Stimulated activated CD4-positive, alpha-beta T cell treated with anti-CD3 and anti-CD28 coated beads, Interleukin-12 subunit alpha, Interleukin-12 subunit beta, amount 100 ng/mL, for 24 hours (primary cell): ENCODE results near the gene HBM.
"Not testable (repeated sequence)": the region's sequence is repeated elsewhere in the genome, so short reads cannot be mapped to it uniquely, and the experiment has no call there.

ENCODE experiments used
- DNase-seq, 2 experiments: peaks; one replicate each; pipeline ENCODE4 v3.0.0-alpha.2; 2020; ENCODE audit warnings: low read depth in 2 of 2

Gene HBM

GRCh38 chr16:146646-147045 is 19.1 kb upstream of the HBM start:
- no peak for DNase-seq

- no peak for DNase-seq
Observed at GRCh38 chr16:149024-149660, 16.6 kb upstream of the HBM start.

- DNase-seq = no peak
Observed at GRCh38 chr16:152141-153128, 13.3 kb upstream of the HBM start, which contains the start of gene HBZ. TSS of gene HBZ (plus strand) at chr16:152644. CDS start at chr16:152910, 266 bp downstream.

GRCh38 chr16:153129-153521 is 12.7 kb upstream of the HBM start:
- DNase-seq = not testable (repeated sequence)

- DNase-seq = not testable (repeated sequence)
Observed at GRCh38 chr16:153550-154216, 12.1 kb upstream of the HBM start.

DNA sequence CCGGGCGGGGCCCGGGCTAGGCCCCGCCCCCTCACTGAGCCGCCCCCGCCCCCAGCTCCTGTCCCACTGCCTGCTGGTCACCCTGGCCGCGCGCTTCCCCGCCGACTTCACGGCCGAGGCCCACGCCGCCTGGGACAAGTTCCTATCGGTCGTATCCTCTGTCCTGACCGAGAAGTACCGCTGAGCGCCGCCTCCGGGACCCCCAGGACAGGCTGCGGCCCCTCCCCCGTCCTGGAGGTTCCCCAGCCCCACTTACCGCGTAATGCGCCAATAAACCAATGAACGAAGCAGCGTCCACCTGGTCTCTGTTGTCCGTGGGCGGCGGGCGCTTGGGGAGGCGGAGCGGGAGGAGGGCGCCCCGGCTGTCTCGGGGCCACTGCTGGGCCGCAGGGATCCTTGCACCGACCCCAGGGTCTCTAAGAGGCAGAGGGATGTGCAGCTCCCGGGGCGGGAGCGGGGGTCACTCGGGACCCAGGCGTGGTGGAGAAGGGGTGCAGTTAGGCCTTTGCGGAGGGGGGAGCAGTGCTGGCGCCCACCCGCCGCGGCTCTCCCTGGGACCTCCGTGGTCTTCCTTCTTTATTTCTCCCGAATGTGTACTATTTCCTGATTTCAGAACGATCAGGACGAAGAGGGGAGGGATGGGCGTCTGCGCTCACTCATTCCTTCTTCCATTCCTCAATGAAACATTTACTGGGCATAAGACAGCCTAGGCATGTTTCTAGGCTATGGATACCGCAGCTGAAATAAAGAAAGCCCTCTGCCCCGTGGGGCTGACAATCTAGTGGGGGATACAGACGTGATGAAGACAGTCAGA is 11.4 kb upstream of the HBM start:
- DNase-seq = no peak

DNA sequence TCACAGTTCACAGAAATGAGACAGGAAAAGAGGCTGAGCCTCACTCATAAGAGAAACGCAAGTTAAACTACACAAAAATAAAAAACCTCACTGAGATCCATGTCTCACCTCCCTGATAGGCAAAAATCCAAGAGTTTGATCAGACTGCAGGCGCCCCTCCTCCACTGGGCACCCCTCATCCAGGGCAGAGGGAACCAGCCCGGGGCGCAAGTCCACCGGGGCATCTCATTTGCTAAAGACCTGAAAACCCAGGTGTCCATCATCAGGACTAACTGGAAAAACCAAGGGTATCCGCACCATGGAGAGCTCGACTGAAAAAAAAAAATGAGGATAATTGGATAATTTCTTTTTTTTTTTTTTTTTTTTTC is 10.8 kb upstream of the HBM start:
- DNase-seq = no peak

GRCh38 chr16:159136-159849 is 6.5 kb upstream of the HBM start:
- DNase-seq = no peak

GRCh38 chr16:160242-160641 is 5.5 kb upstream of the HBM start:
- DNase-seq = not testable (repeated sequence)

GRCh38 chr16:160691-161190 is 5.0 kb upstream of the HBM start:
- no peak for DNase-seq

DNA sequence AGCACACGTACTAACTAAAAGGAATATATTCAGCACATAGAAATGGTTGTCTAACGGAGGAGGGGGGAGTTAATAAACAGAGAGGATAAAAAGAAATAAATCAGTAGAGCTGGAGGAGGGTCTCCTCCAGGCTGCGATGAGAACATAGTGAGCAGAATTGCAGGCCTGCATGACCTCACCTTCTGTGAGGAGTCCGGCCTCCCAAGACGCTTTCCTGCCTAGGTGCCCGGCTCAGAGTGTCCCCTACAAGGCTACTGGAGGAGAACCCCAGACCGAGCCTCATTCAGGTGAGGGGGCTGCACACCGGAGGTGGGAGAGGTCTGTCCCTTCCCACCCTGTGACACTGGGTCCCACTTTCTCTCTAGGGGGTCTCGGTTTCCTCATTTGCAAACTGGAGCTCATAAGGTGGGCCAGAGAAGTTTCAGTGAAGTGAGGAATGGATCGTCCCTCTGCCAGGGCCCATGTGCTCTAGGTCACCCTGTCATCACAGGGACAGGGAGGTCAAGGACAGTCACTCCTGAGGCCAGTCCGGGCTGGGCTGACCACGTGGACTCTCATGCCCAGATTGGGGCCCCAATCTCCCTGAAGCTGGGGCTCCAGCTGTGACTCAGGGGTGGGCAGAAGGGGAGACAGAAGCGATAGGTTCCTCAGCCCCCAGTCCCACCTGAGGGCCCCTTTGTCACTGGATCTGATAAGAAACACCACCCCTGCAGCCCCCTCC is 3.3 kb upstream of the HBM start:
- no peak for DNase-seq

- not testable (repeated sequence) for DNase-seq
Observed at GRCh38 chr16:163139-163538, 2.6 kb upstream of the HBM start.

DNA sequence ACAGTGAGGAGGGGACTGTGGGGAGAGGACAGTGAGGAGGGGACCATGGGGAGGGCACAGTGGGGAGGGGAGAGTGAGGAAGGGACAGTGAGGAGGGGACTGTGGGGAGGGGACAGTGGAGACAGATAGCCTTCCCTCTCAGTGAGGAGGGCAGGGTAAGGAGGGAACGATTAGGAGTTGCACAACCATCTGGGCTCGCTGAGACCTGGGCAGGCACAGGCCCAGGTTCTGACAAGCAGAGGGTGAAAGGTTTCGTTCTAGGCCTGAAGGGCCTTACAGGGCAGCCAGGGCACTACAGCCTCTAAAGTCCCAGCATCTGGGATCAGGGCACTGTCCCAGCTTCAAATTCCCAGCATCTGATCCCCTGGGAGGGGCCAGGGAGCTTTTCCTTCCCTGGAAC is 2.1 kb upstream of the HBM start:
- DNase-seq = not testable (repeated sequence)

GRCh38 chr16:164134-164823 is 1.5 kb upstream of the HBM start:
- not testable (repeated sequence) for DNase-seq

DNA sequence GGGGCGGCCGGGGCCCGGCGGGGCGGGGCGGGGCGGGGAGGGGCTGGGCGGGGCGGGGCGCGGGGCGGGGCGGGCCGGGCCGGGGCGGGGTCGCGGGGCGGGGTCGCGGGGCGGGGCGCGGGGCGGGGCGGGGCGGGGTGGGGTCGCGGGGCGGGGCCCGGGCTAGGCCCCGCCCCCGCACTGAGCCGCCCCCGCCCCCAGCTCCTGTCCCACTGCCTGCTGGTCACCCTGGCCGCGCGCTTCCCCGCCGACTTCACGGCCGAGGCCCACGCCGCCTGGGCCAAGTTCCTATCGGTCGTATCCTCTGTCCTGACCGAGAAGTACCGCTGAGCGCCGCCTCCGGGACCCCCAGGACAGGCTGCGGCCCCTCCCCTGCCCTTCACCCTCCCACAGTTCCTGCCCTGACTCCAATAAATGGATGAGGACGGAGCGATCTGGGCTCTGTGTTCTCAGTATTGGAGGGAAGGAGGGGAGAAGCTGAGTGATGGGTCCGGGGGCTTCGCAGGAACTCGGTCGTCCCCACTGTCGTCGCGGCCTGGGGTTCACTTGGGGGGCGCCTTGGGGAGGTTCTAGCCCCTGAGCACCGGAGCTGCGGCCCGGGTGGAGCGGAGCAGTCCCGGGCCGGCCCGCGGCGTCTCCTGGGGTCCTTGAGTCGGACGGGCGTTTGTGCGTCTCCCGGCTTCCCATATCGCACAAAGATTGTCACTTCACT is 795 bp upstream of the HBM start:
- DNase-seq = no peak

GRCh38 chr16:166375-167121 is 770 bp downstream of the HBM start:
- DNase-seq = no peak

- DNase-seq = no peak
Observed at GRCh38 chr16:167122-167690, 1.4 kb downstream of the HBM start.

GRCh38 chr16:168424-168823 is 2.6 kb downstream of the HBM start:
- no peak for DNase-seq
